K562 treated with DMSO at 1 percent for 48 hours (cell line): Measurements from ENCODE around the gene DLAT. TPM values are rescaled to one million over a fixed set of nuclear protein-coding genes. Genes with fewer than 3 reads are reported as not detected.

Experiments
- total RNA-seq: library from RNA; unstranded; fragments of 300-600 nt; gene quantifications from 2 replicates; pipeline ENCODE4 v1.2.3, GENCODE V29; 2022; ENCODE audit warnings: low replicate concordance; ENCODE audit errors: extremely low read depth

DLAT gene
- total RNA-seq, result not detected in 2 replicates

DNA sequence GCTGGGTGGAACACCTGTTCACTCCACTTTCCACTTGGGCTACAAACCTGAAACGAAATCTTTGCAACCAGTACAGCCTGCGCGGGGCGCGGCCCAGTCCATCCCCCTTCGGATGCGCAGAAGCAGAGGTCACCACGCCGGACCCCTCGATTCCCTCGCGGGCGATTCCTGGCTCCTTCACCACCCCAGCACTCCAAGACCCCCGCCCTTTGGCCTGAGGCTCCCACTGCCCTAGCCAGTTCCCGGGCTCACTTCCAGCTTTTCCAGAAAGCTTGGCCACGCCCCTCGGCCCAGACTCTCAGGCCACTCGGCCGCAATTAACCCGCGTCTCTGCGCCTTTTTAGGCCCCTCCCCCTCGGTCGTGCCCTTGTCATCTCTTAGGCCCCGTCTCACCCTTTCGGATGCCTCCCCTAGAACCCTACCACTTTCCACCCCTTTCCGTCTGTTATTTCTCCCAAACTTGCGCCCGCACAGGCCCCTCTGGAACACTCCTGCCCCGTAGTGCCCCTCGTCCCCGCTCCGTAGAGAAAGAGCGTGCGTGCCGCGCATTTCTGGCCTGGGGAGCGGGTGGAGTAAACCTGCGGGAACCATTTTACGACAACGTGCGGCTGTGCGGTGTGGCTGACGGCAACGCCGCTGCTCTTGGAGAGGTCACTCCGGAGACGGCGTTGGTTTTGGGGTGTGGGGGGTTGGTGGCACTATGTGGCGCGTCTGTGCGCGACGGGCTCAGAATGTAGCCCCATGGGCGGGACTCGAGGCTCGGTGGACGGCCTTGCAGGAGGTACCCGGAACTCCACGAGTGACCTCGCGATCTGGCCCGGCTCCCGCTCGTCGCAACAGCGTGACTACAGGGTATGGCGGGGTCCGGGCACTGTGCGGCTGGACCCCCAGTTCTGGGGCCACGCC is at the start of gene DLAT:
Gene DLAT (plus strand): TSS at position 636 of the 906 bp plus-strand sequence. CDS start 65 bp downstream, at position 701.

DNA sequence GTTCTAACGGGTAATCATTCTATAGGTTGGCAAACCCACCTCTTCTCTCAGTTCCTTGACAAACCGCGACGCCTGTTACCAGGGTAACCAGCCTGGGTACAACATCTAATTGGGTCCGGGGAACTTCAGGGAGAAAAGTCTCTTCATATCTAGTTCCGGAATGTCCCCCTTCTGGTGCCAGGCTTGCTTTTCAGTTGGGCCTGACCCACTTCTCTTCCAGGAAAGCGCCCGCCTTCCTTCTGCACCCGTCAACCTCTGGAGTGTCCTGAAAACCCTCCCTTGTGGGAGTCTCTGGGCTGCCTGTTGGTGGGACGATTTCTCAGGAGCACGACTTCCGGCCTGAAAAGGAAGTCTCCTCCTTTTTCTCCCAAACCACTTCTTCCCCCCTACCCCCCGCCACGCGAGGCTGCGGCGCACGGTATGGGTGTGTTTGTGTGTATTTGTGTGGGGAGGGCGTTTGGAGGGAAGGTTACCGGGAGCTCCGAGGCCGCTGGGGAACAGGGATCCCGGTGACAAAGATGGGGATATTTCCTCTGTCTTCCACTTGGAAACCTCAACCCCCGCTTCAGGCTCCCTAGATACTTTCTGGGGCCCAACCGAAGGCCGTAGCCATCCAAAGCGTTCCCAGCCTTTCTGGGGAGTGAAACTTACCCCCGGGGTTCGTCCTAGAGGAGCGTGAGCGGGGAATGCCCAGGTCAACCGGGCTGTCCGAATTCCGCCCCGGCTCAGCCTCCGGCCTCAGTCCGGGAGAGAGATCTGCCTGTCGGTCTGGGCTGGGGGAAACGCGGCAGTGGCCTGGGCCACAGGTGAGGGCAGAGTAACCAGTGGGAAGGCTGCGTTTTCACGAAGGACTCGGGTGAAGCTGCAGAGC is 49.0 kb downstream of the DLAT start, which contains the start of the genes NKAPD1 and PIH1D2:
Gene NKAPD1 (plus strand): TSS at position 359 of the 871 bp plus-strand sequence. CDS start 1,276 bp downstream, outside the sequence.
Gene PIH1D2 (minus strand): TSS at position 77 of the 871 bp plus-strand sequence. CDS start 843 bp downstream, outside the sequence.

DNA sequence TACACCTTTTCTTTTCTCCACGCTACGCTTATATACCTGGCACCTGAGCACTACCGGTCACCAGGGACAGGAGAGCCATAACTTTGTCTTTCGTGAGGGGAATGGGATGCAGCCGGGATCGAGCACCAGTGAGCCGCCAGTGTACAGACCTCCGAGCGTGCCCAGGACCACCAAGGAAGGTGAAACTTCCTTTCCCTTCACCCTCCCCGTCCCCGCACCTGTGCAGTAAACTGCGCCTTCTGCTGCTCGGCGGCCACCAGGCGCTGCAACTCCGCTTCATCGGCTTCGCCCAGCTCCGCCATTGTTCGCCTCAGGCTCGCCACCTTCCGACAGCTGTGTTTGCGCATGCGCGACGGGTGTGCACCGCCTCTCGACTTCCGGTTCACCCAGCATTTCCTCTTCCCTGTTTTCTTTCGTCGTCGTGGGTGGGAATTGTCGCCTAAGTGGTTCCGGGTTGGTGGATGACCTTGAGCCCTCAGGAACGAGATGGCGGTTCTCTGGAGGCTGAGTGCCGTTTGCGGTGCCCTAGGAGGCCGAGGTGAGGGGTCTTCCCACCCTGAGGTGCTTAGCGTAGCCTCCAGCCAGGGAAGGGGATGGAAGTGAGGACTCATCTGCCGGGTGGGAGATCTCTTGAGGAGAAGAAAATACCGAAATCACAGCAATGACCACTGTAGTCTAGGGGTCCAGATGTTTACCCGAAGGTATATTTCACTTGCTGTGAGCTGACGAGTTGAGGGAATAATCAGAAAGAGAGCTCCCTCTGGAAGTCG is 61.4 kb downstream of the DLAT start, which contains the start of the genes SDHD and TIMM8B:
Gene SDHD (plus strand): TSS at position 452 of the 770 bp plus-strand sequence. CDS start 35 bp downstream, at position 487.
Gene TIMM8B (minus strand): TSS at position 335 of the 770 bp plus-strand sequence. CDS start 33 bp downstream, at position 302.

Other genes with a start within 250 kb of the DLAT start
- not detected in 2 replicates for gene ALG9, start 153.8 kb upstream of the DLAT start, total RNA-seq
- not detected in 2 replicates for gene FDXACB1, start 146.2 kb upstream of the DLAT start, total RNA-seq
- gene CFAP68, start 145.9 kb upstream of the DLAT start, total RNA-seq, result not detected in 2 replicates
- gene CRYAB, start 113.6 kb upstream of the DLAT start, total RNA-seq, result not detected in 2 replicates
- gene HSPB2, start 112.7 kb upstream of the DLAT start, total RNA-seq, result not detected in 2 replicates
- gene C11orf52, start 106.5 kb upstream of the DLAT start, total RNA-seq, result not detected in 2 replicates
- gene DIXDC1, start 88.1 kb upstream of the DLAT start, total RNA-seq, result not detected in 2 replicates
- not detected in 2 replicates for gene PIH1D2, start 48.6 kb downstream of the DLAT start, total RNA-seq
- gene NKAPD1, start 48.9 kb downstream of the DLAT start, total RNA-seq, result not detected in 2 replicates
- gene TIMM8B, start 61.3 kb downstream of the DLAT start, total RNA-seq, result 763 TPM in 1 of 2 replicates, not detected in the other
- gene SDHD, start 61.5 kb downstream of the DLAT start, total RNA-seq, result not detected in 2 replicates
- not detected in 2 replicates for gene IL18, start 138.7 kb downstream of the DLAT start, total RNA-seq
- not detected in 2 replicates for gene TEX12, start 142.0 kb downstream of the DLAT start, total RNA-seq
- gene BCO2, start 150.1 kb downstream of the DLAT start, total RNA-seq, result not detected in 2 replicates
- not detected in 2 replicates for gene PTS, start 201.0 kb downstream of the DLAT start, total RNA-seq
- not detected in 2 replicates for gene PLET1, start 235.5 kb downstream of the DLAT start, total RNA-seq